Measurements from ENCODE around the gene MAD1L1.
"Not testable (repeated sequence)": the region's sequence is repeated elsewhere in the genome, so short reads cannot be mapped to it uniquely, and the experiment has no call there.

DNA sequence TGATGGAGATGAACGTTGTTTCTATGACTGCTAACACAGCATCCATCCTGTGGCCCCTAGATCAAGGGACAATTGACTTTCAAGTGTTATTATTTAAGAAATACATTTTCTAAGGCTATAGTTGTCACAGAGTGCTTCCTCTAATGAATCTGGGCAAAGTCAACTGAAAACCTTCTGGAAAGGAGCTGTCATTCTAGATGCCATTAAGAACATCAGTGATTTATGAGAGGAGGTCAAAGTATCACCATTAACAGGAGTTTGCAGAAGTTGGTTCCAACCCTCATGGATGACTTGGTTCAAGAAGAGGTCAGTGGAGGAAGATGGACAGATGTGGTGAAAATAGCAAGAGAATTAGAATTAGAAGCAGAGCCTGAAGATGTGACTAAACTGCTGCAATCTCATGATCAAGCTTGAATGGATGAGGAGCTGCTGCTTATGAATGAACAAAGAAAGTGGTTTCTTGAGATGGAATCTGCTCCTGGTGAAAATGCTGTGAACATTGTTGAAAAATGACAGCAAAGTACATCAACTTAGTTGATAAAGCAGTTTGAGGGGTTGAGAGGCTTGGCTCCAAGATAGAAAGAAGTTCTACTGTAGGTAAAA, 400.7 kb downstream of the MAD1L1 start:
- TF ChIP-seq, protein P1, sequence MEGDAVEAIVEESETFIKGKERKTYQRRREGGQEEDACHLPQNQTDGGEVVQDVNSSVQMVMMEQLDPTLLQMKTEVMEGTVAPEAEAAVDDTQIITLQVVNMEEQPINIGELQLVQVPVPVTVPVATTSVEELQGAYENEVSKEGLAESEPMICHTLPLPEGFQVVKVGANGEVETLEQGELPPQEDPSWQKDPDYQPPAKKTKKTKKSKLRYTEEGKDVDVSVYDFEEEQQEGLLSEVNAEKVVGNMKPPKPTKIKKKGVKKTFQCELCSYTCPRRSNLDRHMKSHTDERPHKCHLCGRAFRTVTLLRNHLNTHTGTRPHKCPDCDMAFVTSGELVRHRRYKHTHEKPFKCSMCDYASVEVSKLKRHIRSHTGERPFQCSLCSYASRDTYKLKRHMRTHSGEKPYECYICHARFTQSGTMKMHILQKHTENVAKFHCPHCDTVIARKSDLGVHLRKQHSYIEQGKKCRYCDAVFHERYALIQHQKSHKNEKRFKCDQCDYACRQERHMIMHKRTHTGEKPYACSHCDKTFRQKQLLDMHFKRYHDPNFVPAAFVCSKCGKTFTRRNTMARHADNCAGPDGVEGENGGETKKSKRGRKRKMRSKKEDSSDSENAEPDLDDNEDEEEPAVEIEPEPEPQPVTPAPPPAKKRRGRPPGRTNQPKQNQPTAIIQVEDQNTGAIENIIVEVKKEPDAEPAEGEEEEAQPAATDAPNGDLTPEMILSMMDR (conservative IDR thresholded peaks at IDR 0.05; ENCODE audit: low read length) = not testable (repeated sequence)
- TF ChIP-seq EZH2phosphoT487 (IDR thresholded peaks at IDR 0.05; ENCODE audit: borderline replicate concordance, low read depth, low read length) = not testable (repeated sequence)

All from OCI-LY7 (cell line).